A549 treated with Mapracorat at 1 μM for 4 hours (cell line): ENCODE data around the gene TEKT5. TPM values are rescaled to one million over a fixed set of nuclear protein-coding genes. Genes with fewer than 3 reads are reported as not detected.

Experiments
- total RNA-seq: library from RNA; stranded (reverse); fragments of 200-300 nt; extraction: Qiagen RNA extraction; gene quantifications from 5 replicates; pipeline ENCODE4 v1.2.3, GENCODE V29; 2022

TEKT5 gene
- total RNA-seq, result not detected in 5 replicates

GRCh38 chr16:10694830-10695229 lies at the start of gene TEKT5:
Gene TEKT5 (minus strand): TSS chr16:10694930. CDS start chr16:10694873, 57 bp downstream.

GRCh38 chr16:10743610-10744369 lies 49.1 kb upstream of the TEKT5 start, which contains the start of gene NUBP1:
Gene NUBP1 (plus strand): TSS chr16:10743842. CDS start chr16:10743864, 22 bp downstream.

GRCh38 chr16:10579965-10580882 lies 114.5 kb downstream of the TEKT5 start, which contains the start of gene EMP2:
Gene EMP2 (minus strand): TSS chr16:10580598. CDS start chr16:10547617, 32,981 bp downstream.

Other genes with a start within 250 kb of the TEKT5 start
- gene EMP2, start 114.3 kb downstream of the TEKT5 start, total RNA-seq, result 26.4 to 40.4 TPM (median 38.4 TPM) in 5 replicates
- gene NUBP1, start 48.9 kb upstream of the TEKT5 start, total RNA-seq, result 45.5 to 52.9 TPM (median 47.9 TPM) in 5 replicates
- 0.06 to 0.16 TPM (median 0.07 TPM) in 5 replicates for gene TVP23A, start 123.9 kb upstream of the TEKT5 start, total RNA-seq
- gene CIITA, start 182.3 kb upstream of the TEKT5 start, total RNA-seq, result 0.05 to 0.13 TPM (median 0.07 TPM) in 5 replicates
- 37.3 to 45.3 TPM (median 43.8 TPM) in 5 replicates for gene DEXI, start 247.5 kb upstream of the TEKT5 start, total RNA-seq
- 8.0 to 9.1 TPM (median 8.9 TPM) in 5 replicates for gene CLEC16A, start 249.6 kb upstream of the TEKT5 start, total RNA-seq